GM13977 (cell line): Measurements from ENCODE around the gene SLC41A3.

ENCODE experiments used
- DNase-seq: peaks from one replicate; pipeline ENCODE4 v3.0.0; 2012; ENCODE audit warnings: low spot score
- CTCF ChIP-seq: IDR thresholded peaks from 2 replicates; pipeline ENCODE4 v1.5.1; 2012; ENCODE audit warnings: mild to moderate bottlenecking, control low read depth; ENCODE audit not compliant: insufficient read depth; ENCODE audit errors: extremely low read depth, missing control alignments
- in situ Hi-C: fragments of 300-500 bp; cut with MboI; formaldehyde crosslinking; loops from one replicate; pipeline ENCODE4 v1.12.0; 2022; ENCODE audit warnings: low sequenced_read_pairs, low pct_unique_long_range_greater_than_20kb, mixed read lengths, inconsistent platforms; ENCODE audit not compliant: unreplicated experiment

SLC41A3 gene

GRCh38 chr3:126107203-126107939 lies 23.4 kb upstream of the SLC41A3 start:
- in situ Hi-C loops, result no loop called here
- no peak for TF ChIP-seq CTCF
- no peak for DNase-seq

- no peak for DNase-seq
- TF ChIP-seq CTCF, result no peak
- in situ Hi-C loops, result no loop called here
Measured at GRCh38 chr3:126106336-126107202, 22.6 kb upstream of the SLC41A3 start.

- in situ Hi-C loops, result no loop called here
- no peak for DNase-seq
- no peak for TF ChIP-seq CTCF
Measured at GRCh38 chr3:126105691-126106187, 21.8 kb upstream of the SLC41A3 start.

- no peak for TF ChIP-seq CTCF
- in situ Hi-C loops, result no loop called here
- DNase-seq, result no peak
Measured at GRCh38 chr3:126104742-126105605, 21.1 kb upstream of the SLC41A3 start.

GRCh38 chr3:126104028-126104635 lies 20.2 kb upstream of the SLC41A3 start:
- in situ Hi-C loops, result no loop called here
- TF ChIP-seq CTCF, result no peak
- DNase-seq, result no peak
